ENCODE measurements around the gene PDLIM3. TPM values are rescaled to one million over a fixed set of nuclear protein-coding genes. Genes with fewer than 3 reads are reported as not detected.

The PDLIM3 gene
- total and polyA plus RNA-seq, 2 of the 13 experiments (the other 11 are each of a cell fraction or from before 2014, with no cell fraction given): 5.9 to 14.0 TPM

DNA sequence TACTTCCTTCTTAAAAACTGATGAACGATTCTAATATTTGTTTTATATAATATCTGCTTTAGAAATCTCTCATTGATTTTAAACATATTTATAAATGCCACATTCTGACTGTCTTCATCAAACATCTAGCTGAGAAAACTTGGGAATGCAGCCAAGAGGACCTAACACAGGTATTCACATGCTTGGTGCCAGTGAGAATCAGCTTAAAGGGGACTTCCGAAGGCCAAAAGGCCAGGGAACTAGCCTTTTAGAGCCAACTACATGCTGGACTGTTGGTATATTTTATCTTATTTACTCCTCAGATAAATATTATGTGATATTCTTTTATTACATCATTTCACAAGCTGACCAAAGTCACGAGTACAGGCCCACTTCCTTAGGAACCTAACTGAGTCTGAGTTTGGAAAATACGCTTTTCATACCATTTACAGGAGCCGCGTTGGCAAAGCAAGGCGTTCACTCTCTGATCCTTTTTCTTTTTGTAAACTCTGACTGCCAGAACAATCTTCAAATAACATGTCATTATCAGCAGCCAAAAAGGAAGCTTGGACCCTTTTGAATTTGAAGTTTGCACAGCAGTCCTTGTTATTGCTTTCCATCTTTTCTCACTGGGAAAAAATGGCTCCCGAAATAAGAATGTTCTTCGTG is 41.1 kb upstream of the PDLIM3 start:
- CTCF ChIA-PET (ENCODE audit: low intra/inter-chr PET ratio, low total read pairs): no interaction called here

More for the DNA sequence above, 41.1 kb upstream of the PDLIM3 start:
- Histone ChIP-seq H3K9me3 (ENCODE audit: low read length) (no peaks in the 10 kb centered on the region), H3K79me2 (ENCODE audit: insufficient read depth, low read length) (no peaks in the 10 kb centered on the region), H2AFZ (ENCODE audit: low read length) (no peak overlapping the region), H3K4me1 (ENCODE audit: insufficient read depth, low read length) (peaks cover 10% of the 10 kb centered on the region), H3K9ac (ENCODE audit: insufficient read depth, low read depth, low read length) (no peak overlapping the region), H4K20me1 (ENCODE audit: insufficient read depth, low read length) (no peaks in the 10 kb centered on the region), H3K27ac (ENCODE audit: extremely low read length, insufficient read depth, low read length) (no peak overlapping the region), H3K4me3 (replicated peaks in 1 of 3; ENCODE audit: insufficient read depth in 1 of 3, low read depth in 2 of 3, low read length in 3 of 3) (no peak overlapping the region), H3K36me3 (replicated peaks in 1 of 2; ENCODE audit: control insufficient read depth in 1 of 2, insufficient read depth in 2 of 2, low read length in 2 of 2) (no peaks in the 10 kb centered on the region), H3K4me2 (ENCODE audit: low read depth, low read length) (no peak overlapping the region), H3K27me3 (ENCODE audit: control insufficient read depth in 1 of 2, insufficient read depth in 2 of 2, low read length in 2 of 2) (peaks cover 2 to 12% of the 10 kb centered on the region in 2 experiments; a peak in 3 of 5 replicates)
- no TSS peak for BruUV-seq (replicated peaks)
- POLR2A ChIA-PET: no interaction called here
- FAIRE-seq: no peak
- intact Hi-C loops (cut with micrococcal nuclease; ENCODE audit: unreplicated experiment) (no loop called here), in situ Hi-C loops (cut with HindIII; ENCODE audit: extremely low pct_ligation_motif_present, low pct_unique_long_range_greater_than_20kb) (no loop called here)
- 70% methylated on average over 9 of the region's 9 CpGs for WGBS (ENCODE audit: low lambda C conversion rate)
- no peak for DNase-seq (ENCODE audit: low spot score)
- no peak for ATAC-seq
- TF ChIP-seq KDM5A (IDR thresholded peaks at IDR 0.05; ENCODE audit: borderline replicate concordance, low read length) (no peak), RFXAP (CRISPR knock-in tag; IDR thresholded peaks at IDR 0.05; ENCODE audit: borderline replicate concordance) (no peak), HMG20B (CRISPR knock-in tag; conservative IDR thresholded peaks at IDR 0.05) (no peak), XBP1 (CRISPR knock-in tag; IDR thresholded peaks at IDR 0.05) (no peak), ZNF556 (CRISPR knock-in tag; IDR thresholded peaks at IDR 0.05; ENCODE audit: borderline replicate concordance) (no peak), ZZZ3 (CRISPR knock-in tag; IDR thresholded peaks at IDR 0.05; ENCODE audit: borderline replicate concordance) (no peak), ZNF207 (IDR thresholded peaks at IDR 0.05; ENCODE audit: borderline replicate concordance) (no peak), ETV5 (CRISPR knock-in tag; IDR thresholded peaks at IDR 0.05; ENCODE audit: borderline replicate concordance) (no peak), ZFP37 (CRISPR knock-in tag; IDR thresholded peaks at IDR 0.05; ENCODE audit: borderline replicate concordance) (no peak), ZSCAN21 (CRISPR knock-in tag; IDR thresholded peaks at IDR 0.05; ENCODE audit: borderline replicate concordance) (no peak), ZNF7 (CRISPR knock-in tag; IDR thresholded peaks at IDR 0.05) (no peak)
- TF ChIP-seq, protein P1, sequence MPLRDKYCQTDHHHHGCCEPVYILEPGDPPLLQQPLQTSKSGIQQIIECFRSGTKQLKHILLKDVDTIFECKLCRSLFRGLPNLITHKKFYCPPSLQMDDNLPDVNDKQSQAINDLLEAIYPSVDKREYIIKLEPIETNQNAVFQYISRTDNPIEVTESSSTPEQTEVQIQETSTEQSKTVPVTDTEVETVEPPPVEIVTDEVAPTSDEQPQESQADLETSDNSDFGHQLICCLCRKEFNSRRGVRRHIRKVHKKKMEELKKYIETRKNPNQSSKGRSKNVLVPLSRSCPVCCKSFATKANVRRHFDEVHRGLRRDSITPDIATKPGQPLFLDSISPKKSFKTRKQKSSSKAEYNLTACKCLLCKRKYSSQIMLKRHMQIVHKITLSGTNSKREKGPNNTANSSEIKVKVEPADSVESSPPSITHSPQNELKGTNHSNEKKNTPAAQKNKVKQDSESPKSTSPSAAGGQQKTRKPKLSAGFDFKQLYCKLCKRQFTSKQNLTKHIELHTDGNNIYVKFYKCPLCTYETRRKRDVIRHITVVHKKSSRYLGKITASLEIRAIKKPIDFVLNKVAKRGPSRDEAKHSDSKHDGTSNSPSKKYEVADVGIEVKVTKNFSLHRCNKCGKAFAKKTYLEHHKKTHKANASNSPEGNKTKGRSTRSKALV (CRISPR knock-in tag; IDR thresholded peaks at IDR 0.05): no peak
- TF ChIP-seq, protein P2, sequence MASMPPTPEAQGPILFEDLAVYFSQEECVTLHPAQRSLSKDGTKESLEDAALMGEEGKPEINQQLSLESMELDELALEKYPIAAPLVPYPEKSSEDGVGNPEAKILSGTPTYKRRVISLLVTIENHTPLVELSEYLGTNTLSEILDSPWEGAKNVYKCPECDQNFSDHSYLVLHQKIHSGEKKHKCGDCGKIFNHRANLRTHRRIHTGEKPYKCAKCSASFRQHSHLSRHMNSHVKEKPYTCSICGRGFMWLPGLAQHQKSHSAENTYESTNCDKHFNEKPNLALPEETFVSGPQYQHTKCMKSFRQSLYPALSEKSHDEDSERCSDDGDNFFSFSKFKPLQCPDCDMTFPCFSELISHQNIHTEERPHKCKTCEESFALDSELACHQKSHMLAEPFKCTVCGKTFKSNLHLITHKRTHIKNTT (CRISPR knock-in tag; IDR thresholded peaks at IDR 0.05): no peak
- TF ChIP-seq, protein P3, sequence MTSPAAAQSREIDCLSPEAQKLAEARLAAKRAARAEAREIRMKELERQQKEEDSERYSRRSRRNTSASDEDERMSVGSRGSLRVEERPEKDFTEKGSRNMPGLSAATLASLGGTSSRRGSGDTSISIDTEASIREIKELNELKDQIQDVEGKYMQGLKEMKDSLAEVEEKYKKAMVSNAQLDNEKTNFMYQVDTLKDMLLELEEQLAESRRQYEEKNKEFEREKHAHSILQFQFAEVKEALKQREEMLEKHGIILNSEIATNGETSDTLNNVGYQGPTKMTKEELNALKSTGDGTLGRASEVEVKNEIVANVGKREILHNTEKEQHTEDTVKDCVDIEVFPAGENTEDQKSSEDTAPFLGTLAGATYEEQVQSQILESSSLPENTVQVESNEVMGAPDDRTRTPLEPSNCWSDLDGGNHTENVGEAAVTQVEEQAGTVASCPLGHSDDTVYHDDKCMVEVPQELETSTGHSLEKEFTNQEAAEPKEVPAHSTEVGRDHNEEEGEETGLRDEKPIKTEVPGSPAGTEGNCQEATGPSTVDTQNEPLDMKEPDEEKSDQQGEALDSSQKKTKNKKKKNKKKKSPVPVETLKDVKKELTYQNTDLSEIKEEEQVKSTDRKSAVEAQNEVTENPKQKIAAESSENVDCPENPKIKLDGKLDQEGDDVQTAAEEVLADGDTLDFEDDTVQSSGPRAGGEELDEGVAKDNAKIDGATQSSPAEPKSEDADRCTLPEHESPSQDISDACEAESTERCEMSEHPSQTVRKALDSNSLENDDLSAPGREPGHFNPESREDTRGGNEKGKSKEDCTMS (CRISPR knock-in tag; conservative IDR thresholded peaks at IDR 0.05): no peak
